GM10266 (cell line): ENCODE measurements around the gene LCK.
A peak's percentile ranks its signal among the peaks of the same experiment; 100 is the strongest.

Source experiments
- DNase-seq: peaks from one replicate; pipeline ENCODE4 v3.0.0; 2012; ENCODE audit errors: extremely low spot score
- TF ChIP-seq, protein P1 (sequence below): IDR thresholded peaks from 2 replicates; pipeline ENCODE4 v1.5.1; 2012; ENCODE audit warnings: mild to moderate bottlenecking, low read depth; ENCODE audit not compliant: control insufficient read depth, insufficient read depth; ENCODE audit errors: missing control alignments

LCK gene

DNA sequence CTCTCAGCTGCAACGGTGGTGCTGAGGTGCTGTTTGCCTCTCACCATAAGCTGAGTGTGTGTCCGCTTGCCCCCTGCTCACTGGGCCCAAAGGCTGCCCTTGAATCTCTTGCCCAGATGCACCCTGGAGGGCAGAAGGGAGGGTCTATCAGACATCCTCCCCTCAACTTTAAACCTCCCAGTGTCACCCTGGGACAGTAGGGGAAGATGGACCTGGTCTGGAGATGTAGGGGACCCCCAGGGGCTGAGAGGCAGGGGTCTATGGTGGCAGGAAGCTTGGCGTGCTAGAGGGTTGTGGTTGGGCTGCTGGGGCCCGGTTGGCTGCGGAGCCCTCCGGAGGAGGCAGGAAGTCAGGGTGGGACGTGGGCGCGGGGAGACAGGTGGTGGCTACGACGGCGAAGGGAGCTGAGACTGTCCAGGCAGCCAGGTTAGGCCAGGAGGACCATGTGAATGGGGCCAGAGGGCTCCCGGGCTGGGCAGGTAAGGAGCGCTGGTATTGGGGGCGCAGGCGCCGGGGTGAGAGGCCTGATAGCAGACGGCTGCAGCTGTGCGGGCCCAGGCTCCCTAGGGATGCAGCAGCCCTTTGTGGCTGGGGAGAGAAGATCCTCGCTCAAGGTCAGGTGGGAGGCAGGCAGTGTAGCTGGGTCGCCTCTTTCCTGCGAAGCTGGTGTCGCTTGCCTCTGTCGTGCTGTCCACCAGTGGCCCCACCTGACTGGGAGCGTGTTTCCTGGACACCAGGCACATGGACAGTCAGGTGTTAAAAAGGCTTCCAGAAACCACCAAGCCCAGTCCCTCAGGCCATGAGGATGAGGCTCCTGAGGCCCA, at the start of gene LCK:
LCK (plus strand) TSS at position 373 of the 824 bp plus-strand sequence. CDS start 23,065 bp downstream, outside the sequence.
- peak; percentile 63 for DNase-seq

GRCh38 chr1:32204943-32205361, 46.1 kb upstream of the LCK start:
- TF ChIP-seq, protein P1, sequence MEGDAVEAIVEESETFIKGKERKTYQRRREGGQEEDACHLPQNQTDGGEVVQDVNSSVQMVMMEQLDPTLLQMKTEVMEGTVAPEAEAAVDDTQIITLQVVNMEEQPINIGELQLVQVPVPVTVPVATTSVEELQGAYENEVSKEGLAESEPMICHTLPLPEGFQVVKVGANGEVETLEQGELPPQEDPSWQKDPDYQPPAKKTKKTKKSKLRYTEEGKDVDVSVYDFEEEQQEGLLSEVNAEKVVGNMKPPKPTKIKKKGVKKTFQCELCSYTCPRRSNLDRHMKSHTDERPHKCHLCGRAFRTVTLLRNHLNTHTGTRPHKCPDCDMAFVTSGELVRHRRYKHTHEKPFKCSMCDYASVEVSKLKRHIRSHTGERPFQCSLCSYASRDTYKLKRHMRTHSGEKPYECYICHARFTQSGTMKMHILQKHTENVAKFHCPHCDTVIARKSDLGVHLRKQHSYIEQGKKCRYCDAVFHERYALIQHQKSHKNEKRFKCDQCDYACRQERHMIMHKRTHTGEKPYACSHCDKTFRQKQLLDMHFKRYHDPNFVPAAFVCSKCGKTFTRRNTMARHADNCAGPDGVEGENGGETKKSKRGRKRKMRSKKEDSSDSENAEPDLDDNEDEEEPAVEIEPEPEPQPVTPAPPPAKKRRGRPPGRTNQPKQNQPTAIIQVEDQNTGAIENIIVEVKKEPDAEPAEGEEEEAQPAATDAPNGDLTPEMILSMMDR: no peak
- DNase-seq: no peak

More for the DNA sequence above, at the start of gene LCK:
- TF ChIP-seq, protein P1: no peak

DNA sequence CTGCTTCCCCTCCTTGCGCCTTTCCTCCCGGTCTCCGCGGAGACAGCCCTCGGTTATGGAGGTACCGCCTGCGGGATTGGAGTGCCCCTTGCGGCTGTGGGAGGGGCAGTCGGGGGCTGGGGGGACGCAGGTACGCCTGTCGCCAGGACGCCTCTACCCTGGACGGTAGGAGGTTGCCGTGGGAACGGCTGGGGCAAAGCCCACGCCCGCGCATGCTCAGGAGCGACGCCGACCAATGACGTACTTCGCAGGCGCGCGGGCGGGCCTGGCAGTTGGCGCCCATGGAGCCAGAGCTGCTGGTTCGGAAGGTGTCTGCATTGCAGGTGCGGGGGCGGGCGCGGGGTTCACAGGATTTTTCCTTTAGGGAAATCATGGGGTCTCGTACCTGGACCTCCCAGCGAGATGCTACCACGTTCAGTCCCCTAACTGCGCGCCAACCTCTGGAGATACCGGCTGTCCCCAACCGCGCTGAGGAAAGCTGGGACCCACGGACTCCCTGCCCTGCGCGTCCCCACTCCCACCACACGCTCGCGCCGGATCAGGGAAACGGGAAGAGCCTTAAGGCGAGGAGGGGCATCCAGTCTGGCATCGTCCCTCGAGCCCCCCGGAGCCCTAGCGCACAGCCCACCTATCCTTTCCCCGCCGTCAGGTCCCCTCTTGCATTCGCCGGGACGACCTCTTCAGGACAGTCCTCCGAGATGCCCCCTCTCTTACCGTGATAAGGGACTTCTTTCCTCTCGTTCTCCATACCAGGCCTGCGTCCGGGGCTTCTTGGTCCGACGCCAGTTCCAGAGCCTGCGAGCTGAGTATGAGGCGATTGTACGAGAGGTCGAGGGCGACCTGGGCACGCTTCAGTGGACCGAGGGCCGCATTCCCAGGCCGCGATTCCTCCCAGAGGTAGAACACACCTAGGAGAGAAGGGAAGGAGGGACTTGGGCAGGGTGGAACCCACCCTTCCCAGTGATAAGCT, 45.4 kb upstream of the LCK start, which contains the start of gene IQCC:
IQCC (plus strand) TSS at position 271 of the 970 bp plus-strand sequence; CDS start at position 282, 11 bp downstream.
- peak; percentile 88 for DNase-seq
- TF ChIP-seq, protein P1: no peak

GRCh38 chr1:32208469-32208868, 42.6 kb upstream of the LCK start:
- no peak for DNase-seq
- TF ChIP-seq, protein P1: no peak

GRCh38 chr1:32208891-32209328, 42.2 kb upstream of the LCK start, which contains the start of gene DCDC2B:
TSS of gene DCDC2B (plus strand) at chr1:32209089. CDS start at chr1:32209094, 5 bp downstream.
- DNase-seq: no peak
- TF ChIP-seq, protein P1: no peak

DNA sequence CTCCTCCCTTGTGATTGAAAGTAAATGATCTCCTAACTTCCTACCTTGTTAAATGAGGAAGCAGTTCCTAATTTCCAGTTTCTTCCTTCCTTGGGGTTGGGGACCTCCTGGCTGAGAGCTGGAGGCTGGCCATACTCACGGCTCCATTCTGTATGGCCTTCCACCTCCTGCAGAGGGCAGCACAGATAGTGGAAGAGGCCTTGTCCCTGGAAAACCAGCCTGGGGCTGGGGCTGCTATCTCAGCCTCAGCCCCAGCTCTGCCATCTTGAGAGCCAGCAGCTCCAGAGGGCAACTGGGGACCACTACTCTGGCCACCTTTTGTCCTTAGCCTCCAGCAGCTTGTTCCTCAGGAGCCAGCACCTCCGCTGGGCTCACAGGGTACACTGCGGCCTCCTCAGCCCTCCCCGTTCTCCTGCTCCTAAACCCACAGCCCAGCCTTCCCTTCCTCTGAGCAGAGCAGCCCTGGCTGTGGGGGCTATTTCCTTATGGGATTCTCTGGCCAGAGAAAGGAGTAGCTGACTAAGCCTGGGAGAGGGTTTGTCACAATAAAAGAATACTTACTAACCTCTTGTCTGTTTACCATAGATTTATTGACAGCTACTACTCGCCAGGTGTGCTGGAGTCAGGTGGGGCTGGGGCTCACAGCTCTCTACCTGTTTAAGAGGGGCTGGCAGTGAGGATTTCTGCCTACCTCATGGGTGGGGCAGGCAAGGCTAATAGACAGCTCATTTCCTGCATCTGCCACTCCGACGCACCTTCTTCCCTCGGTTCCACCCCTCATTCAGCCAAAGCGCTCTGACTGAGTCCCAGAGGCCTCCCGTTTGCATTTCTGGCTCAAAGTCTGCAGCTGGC, 35.2 kb upstream of the LCK start:
- TF ChIP-seq, protein P1: peak; percentile 82
- DNase-seq: peak; percentile 59
